ENCODE data around the gene PPP1R14B.

DNA sequence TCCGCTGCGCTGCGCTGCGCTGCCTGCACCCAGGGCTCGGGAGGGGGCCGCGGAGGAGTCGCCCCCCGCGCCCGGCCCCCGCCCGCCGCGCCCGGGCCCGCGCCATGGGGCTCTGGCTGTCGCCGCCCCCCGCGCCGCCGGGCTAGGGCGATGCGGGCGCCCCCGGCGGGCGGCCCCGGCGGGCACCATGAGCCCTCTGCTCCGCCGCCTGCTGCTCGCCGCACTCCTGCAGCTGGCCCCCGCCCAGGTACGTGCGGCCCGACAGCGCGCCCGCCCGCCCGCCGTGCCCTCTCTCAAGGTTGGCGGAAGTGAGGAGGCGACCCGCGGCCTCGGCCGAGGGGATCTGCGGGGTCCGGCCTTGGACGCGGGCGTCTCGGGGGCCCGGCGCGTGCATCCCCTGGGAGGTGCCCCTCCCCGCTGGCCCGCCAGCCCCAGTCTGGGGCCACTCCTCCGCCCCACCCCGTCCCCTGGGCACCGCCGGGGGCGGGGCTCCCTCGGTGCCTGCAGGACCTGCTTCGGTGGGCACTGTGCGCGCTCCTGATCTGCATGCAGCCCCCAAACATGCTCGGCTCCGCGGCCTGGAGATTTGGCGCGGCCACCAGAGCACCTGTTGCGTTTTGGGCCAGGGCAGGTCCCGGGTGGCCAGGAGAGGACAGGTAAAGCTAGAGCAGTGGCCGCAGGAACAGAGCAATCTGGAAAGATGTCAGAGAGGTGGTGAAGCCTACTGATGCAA is 11.9 kb downstream of the PPP1R14B start:
- TF ChIP-seq, protein P1, sequence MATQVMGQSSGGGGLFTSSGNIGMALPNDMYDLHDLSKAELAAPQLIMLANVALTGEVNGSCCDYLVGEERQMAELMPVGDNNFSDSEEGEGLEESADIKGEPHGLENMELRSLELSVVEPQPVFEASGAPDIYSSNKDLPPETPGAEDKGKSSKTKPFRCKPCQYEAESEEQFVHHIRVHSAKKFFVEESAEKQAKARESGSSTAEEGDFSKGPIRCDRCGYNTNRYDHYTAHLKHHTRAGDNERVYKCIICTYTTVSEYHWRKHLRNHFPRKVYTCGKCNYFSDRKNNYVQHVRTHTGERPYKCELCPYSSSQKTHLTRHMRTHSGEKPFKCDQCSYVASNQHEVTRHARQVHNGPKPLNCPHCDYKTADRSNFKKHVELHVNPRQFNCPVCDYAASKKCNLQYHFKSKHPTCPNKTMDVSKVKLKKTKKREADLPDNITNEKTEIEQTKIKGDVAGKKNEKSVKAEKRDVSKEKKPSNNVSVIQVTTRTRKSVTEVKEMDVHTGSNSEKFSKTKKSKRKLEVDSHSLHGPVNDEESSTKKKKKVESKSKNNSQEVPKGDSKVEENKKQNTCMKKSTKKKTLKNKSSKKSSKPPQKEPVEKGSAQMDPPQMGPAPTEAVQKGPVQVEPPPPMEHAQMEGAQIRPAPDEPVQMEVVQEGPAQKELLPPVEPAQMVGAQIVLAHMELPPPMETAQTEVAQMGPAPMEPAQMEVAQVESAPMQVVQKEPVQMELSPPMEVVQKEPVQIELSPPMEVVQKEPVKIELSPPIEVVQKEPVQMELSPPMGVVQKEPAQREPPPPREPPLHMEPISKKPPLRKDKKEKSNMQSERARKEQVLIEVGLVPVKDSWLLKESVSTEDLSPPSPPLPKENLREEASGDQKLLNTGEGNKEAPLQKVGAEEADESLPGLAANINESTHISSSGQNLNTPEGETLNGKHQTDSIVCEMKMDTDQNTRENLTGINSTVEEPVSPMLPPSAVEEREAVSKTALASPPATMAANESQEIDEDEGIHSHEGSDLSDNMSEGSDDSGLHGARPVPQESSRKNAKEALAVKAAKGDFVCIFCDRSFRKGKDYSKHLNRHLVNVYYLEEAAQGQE (IDR thresholded peaks at IDR 0.05; ENCODE audit: insufficient replicate concordance, low read depth), result no peak
- TF ChIP-seq CTCF (IDR thresholded peaks at IDR 0.05; ENCODE audit: insufficient read depth, low read length) (no peak), GABPA (IDR thresholded peaks at IDR 0.05; ENCODE audit: low read depth) (no peak)
